Neural progenitor cell (in vitro differentiated cells): Measurements from ENCODE around the gene BCOR. TPM values are rescaled to one million over a fixed set of nuclear protein-coding genes. Genes with fewer than 3 reads are reported as not detected.

Source experiments
- DNase-seq: peaks from one replicate; pipeline ENCODE4 v3.0.0-alpha.2; 2016; ENCODE audit warnings: low spot score
- H2AFZ ChIP-seq: fragments of 200-600 bp; sonication (generic); replicated peaks from 2 replicates; pipeline ENCODE4 v1.6.1; 2016; ENCODE audit warnings: antibody characterized with exemption
- H3F3A ChIP-seq: fragments of 200-600 bp; sonication (generic); 2 replicates; pipeline ENCODE4 v1.6.1; 2016; ENCODE audit warnings: antibody characterized with exemption, low read depth
- H3K27ac ChIP-seq: fragments of 200-600 bp; sonication (generic); 2 replicates; pipeline ENCODE4 v1.5.1; 2016; ENCODE audit warnings: mild to moderate bottlenecking
- H3K27me3 ChIP-seq: fragments of 200-600 bp; sonication (generic); 2 replicates; pipeline ENCODE4 v1.6.1; 2016; ENCODE audit warnings: mild to moderate bottlenecking, moderate library complexity
- H3K36me3 ChIP-seq: fragments of 200-600 bp; sonication (generic); 2 replicates; pipeline ENCODE4 v1.5.1; 2016
- H3K4me1 ChIP-seq: fragments of 200-600 bp; sonication (generic); 2 replicates; pipeline ENCODE4 v1.6.1; 2016; ENCODE audit warnings: mixed run types
- H3K4me2 ChIP-seq: fragments of 200-600 bp; sonication (generic); 2 replicates; pipeline ENCODE4 v1.6.1; 2016
- H3K4me3 ChIP-seq: fragments of 200-600 bp; sonication (generic); 2 replicates; pipeline ENCODE4 v1.5.1; 2016
- H3K79me2 ChIP-seq: fragments of 200-600 bp; sonication (generic); 2 replicates; pipeline ENCODE4 v1.6.1; 2016; ENCODE audit warnings: low read depth
- H3K9ac ChIP-seq: fragments of 200-600 bp; sonication (generic); 2 replicates; pipeline ENCODE4 v1.6.1; 2016
- H3K9me3 ChIP-seq: fragments of 200-600 bp; sonication (generic); 2 replicates; pipeline ENCODE4 v1.5.1; 2016; ENCODE audit warnings: low read depth
- H4K20me1 ChIP-seq: fragments of 200-600 bp; sonication (generic); 2 replicates; pipeline ENCODE4 v1.6.1; 2016; ENCODE audit warnings: low read depth
- H3K27ac Mint-ChIP-seq: 3 replicates; pipeline ENCODE4 v1.8.0; 2021; ENCODE audit warnings: mixed read lengths
- H3K27me3 Mint-ChIP-seq: 2 replicates; pipeline ENCODE4 v1.8.0; 2022; ENCODE audit warnings: low read depth, mild to moderate bottlenecking, inconsistent platforms, moderate library complexity, mixed read lengths; ENCODE audit not compliant: insufficient read depth
- H3K36me3 Mint-ChIP-seq: 3 replicates; pipeline ENCODE4 v1.8.0; 2021; ENCODE audit warnings: mixed read lengths
- H3K4me1 Mint-ChIP-seq: 3 replicates; pipeline ENCODE4 v1.8.0; 2021; ENCODE audit warnings: mixed read lengths
- H3K4me3 Mint-ChIP-seq: 3 replicates; pipeline ENCODE4 v1.8.0; 2021; ENCODE audit warnings: mild to moderate bottlenecking, moderate library complexity, mixed read lengths
- H3K9me3 Mint-ChIP-seq: 3 replicates; pipeline ENCODE4 v1.8.0; 2020; ENCODE audit warnings: mixed read lengths
- EZH2 ChIP-seq: fragments of 200-600 bp; sonication (generic); IDR thresholded peaks from 2 replicates; pipeline ENCODE4 v1.6.1; 2017; ENCODE audit warnings: antibody characterized with exemption, mild to moderate bottlenecking, moderate library complexity
- EZH2phosphoT487 ChIP-seq: fragments of 200-600 bp; sonication (generic); IDR thresholded peaks from 2 replicates; pipeline ENCODE4 v1.6.1; 2017; ENCODE audit warnings: antibody characterized with exemption
- total RNA-seq: library from RNA; depleted of rRNA; stranded (reverse); fragments of >200 nt; gene quantifications from 2 replicates; pipeline ENCODE4 v1.2.3, GENCODE V29; 2015; ENCODE audit warnings: low replicate concordance
- TF ChIP-seq, protein P1 (sequence below): fragments of 200-600 bp; sonication (generic); IDR thresholded peaks from 2 replicates; pipeline ENCODE4 v1.5.1; 2017; ENCODE audit warnings: antibody characterized with exemption, mild to moderate bottlenecking

BCOR gene
- total RNA-seq, 1 donor from 2014 or later = 32.4 TPM

DNA sequence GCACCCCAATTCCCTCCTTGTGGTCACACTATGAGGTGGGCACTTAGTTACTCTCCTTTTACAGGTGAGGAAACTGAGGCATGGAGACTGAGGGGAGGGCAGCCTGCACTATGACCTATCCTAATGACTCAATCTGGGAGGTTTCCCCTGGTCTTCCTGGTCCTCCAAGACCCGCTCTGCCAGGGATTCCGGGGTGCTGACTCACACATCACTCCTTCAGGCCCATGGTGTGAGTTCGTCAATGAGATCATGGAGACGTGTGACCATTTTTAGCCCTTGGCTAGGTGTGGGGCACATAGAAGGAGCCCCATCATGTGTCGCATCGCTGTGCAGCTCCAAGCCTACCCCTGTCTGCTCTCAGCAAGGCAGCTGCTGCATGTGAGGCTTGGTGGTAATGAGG, 32.4 kb upstream of the BCOR start:
- H4K20me1 ChIP-seq = no peaks in the 10 kb centered on the region
- no peak overlapping the region for H3K27ac ChIP-seq
- no peak for DNase-seq
- no peaks in the 10 kb centered on the region for H3K9me3 ChIP-seq
- no peaks in the 10 kb centered on the region for H3F3A ChIP-seq
- peaks cover 4% of the 10 kb centered on the region for H3K36me3 Mint-ChIP-seq
- no peak overlapping the region for H3K4me3 Mint-ChIP-seq
- peaks cover 9% of the 10 kb centered on the region for H3K27me3 Mint-ChIP-seq
- H3K9me3 Mint-ChIP-seq = peaks cover 12% of the 10 kb centered on the region
- H3K4me3 ChIP-seq = no peak overlapping the region
- H3K9ac ChIP-seq = no peak overlapping the region
- no peak for TF ChIP-seq EZH2phosphoT487
- no peak for TF ChIP-seq EZH2
- TF ChIP-seq, protein P1, sequence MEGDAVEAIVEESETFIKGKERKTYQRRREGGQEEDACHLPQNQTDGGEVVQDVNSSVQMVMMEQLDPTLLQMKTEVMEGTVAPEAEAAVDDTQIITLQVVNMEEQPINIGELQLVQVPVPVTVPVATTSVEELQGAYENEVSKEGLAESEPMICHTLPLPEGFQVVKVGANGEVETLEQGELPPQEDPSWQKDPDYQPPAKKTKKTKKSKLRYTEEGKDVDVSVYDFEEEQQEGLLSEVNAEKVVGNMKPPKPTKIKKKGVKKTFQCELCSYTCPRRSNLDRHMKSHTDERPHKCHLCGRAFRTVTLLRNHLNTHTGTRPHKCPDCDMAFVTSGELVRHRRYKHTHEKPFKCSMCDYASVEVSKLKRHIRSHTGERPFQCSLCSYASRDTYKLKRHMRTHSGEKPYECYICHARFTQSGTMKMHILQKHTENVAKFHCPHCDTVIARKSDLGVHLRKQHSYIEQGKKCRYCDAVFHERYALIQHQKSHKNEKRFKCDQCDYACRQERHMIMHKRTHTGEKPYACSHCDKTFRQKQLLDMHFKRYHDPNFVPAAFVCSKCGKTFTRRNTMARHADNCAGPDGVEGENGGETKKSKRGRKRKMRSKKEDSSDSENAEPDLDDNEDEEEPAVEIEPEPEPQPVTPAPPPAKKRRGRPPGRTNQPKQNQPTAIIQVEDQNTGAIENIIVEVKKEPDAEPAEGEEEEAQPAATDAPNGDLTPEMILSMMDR = no peak
- no peaks in the 10 kb centered on the region for H3K79me2 ChIP-seq
- H3K27ac Mint-ChIP-seq = no peak overlapping the region
- H3K4me1 ChIP-seq = no peaks in the 10 kb centered on the region
- no peaks in the 10 kb centered on the region for H3K27me3 ChIP-seq
- no peaks in the 10 kb centered on the region for H3K4me1 Mint-ChIP-seq
- H3K36me3 ChIP-seq = no peaks in the 10 kb centered on the region
- no peak overlapping the region for H2AFZ ChIP-seq
- H3K4me2 ChIP-seq = no peak overlapping the region

DNA sequence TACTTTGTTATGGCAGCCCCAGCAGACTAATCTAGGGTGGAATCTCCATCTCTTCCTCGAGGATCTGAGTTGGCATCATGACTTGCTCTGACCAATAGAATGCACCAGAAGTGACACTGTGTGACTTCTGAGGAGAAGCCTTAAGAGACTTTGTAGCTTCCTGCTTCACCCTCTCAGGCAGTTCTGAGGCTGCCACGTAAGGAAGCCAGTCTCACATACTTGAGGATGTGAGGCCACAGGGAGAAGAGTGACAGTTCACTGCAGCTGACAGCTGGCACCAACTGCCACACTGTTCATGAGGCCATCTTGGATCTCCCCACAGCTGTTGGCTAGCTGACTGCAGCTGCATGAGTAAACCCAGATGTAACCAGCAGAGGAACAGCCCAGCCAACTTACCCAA, 29.3 kb upstream of the BCOR start:
- H3K27ac Mint-ChIP-seq = no peak overlapping the region
- H3K27ac ChIP-seq = no peak overlapping the region
- DNase-seq = no peak
- H3K9me3 Mint-ChIP-seq = peaks cover 12% of the 10 kb centered on the region
- no peaks in the 10 kb centered on the region for H3F3A ChIP-seq
- H2AFZ ChIP-seq = no peak overlapping the region
- H3K9ac ChIP-seq = no peak overlapping the region
- H3K4me1 ChIP-seq = no peaks in the 10 kb centered on the region
- no peak overlapping the region for H3K4me3 ChIP-seq
- no peak overlapping the region for H3K4me3 Mint-ChIP-seq
- no peaks in the 10 kb centered on the region for H3K9me3 ChIP-seq
- peaks cover 9% of the 10 kb centered on the region for H3K27me3 Mint-ChIP-seq
- no peaks in the 10 kb centered on the region for H3K36me3 ChIP-seq
- no peaks in the 10 kb centered on the region for H3K4me1 Mint-ChIP-seq
- no peaks in the 10 kb centered on the region for H4K20me1 ChIP-seq
- TF ChIP-seq, protein P1 = no peak
- TF ChIP-seq EZH2 = no peak
- TF ChIP-seq EZH2phosphoT487 = no peak
- H3K27me3 ChIP-seq = no peaks in the 10 kb centered on the region
- peaks cover 4% of the 10 kb centered on the region for H3K36me3 Mint-ChIP-seq
- H3K79me2 ChIP-seq = no peaks in the 10 kb centered on the region
- H3K4me2 ChIP-seq = no peak overlapping the region

DNA sequence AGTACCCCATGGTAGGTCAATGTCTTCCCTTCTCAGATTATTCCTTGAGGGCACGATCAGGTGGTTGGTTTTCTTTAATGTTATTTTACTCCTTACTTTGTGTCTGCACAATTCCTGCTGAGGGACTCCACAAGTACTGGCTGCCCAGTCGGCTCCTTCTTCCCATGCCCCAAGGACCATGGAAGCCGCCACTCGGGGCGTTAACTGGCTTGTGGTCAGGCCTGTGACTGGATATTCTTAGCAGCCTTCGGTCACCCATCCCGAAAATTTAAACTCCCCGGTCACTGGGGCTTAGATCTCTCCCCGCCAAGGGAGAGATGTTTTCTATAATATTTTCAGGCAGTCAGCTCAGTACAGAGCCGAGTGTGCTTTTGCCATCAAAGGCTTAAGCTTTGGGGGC, 24.7 kb upstream of the BCOR start:
- Histone ChIP-seq H4K20me1 (no peaks in the 10 kb centered on the region), H3K36me3 (no peaks in the 10 kb centered on the region), H3K27ac (no peak overlapping the region), H3K4me2 (no peak overlapping the region), H3F3A (no peaks in the 10 kb centered on the region), H3K9ac (no peak overlapping the region), H2AFZ (no peak overlapping the region), H3K9me3 (no peaks in the 10 kb centered on the region), H3K27me3 (no peaks in the 10 kb centered on the region), H3K4me3 (no peak overlapping the region), H3K79me2 (no peaks in the 10 kb centered on the region), H3K4me1 (no peaks in the 10 kb centered on the region)
- TF ChIP-seq EZH2 (no peak), EZH2phosphoT487 (no peak)
- TF ChIP-seq, protein P1 = no peak
- H3K4me1 Mint-ChIP-seq = no peaks in the 10 kb centered on the region
- H3K4me3 Mint-ChIP-seq = no peak overlapping the region
- H3K36me3 Mint-ChIP-seq = peaks cover 4% of the 10 kb centered on the region
- peaks cover 17% of the 10 kb centered on the region for H3K9me3 Mint-ChIP-seq
- peaks cover 10% of the 10 kb centered on the region for H3K27me3 Mint-ChIP-seq
- no peak overlapping the region for H3K27ac Mint-ChIP-seq
- no peak for DNase-seq

DNA sequence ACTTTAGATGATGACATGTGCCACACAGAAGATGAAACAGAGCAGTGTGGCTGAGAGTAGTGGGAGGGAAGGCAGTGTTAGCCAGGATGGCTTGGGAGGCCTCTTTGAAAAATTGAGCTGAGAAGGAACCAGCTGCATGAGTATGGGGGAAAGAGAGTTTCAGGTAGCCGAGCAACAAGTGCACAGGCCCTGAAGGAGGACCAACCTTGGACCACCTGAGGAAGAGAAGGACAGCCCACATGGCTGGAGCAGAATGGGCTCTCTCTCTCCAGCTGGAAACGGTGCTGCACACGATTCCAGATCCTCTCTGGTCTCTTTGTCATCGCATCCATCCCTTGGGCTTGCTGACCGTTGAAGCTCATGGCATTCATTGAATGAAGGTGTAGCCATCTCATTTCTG, 23.9 kb upstream of the BCOR start:
- Histone ChIP-seq H3K4me3 (no peak overlapping the region), H3K9me3 (no peaks in the 10 kb centered on the region), H3K4me1 (no peaks in the 10 kb centered on the region), H3K4me2 (no peak overlapping the region), H2AFZ (no peak overlapping the region), H3K9ac (no peak overlapping the region), H3K36me3 (no peaks in the 10 kb centered on the region), H3F3A (no peaks in the 10 kb centered on the region), H4K20me1 (no peaks in the 10 kb centered on the region), H3K27me3 (no peaks in the 10 kb centered on the region), H3K79me2 (no peaks in the 10 kb centered on the region), H3K27ac (no peak overlapping the region)
- Mint-ChIP-seq H3K9me3 (peaks cover 15% of the 10 kb centered on the region), H3K27ac (no peak overlapping the region), H3K4me3 (no peak overlapping the region), H3K27me3 (peaks cover 11% of the 10 kb centered on the region), H3K4me1 (no peaks in the 10 kb centered on the region), H3K36me3 (peaks cover 4% of the 10 kb centered on the region)
- TF ChIP-seq EZH2 = no peak
- TF ChIP-seq, protein P1 = no peak
- no peak for DNase-seq
